ENCODE results near the gene GLIS1. TPM values are rescaled to one million over a fixed set of nuclear protein-coding genes. Genes with fewer than 3 reads are reported as not detected.

Gene GLIS1
- total and polyA plus RNA-seq, 9 donors, result 0.12 to 2.9 (median 0.48) TPM; not detected in 1

DNA sequence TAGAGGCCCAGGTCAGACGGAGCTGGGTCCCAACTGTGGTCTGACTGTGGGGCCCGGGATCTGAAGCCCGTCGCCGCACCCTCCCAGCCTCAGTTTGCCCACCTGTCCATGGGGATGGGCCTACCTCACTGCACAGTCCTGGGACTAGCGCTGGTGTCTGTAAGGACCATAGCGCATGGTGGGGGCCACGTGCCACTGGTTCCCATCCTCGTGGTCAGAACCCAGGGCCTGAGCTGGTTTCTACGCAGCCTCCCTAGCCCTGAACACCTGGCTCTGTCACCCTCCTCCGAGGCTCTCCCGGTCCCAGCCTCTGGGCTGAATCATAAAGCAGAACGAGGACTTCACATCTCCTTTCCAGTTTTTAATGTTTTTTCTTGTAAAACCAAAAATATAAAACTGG, 233.1 kb downstream of the GLIS1 start:
- TF ChIP-seq, protein P1, sequence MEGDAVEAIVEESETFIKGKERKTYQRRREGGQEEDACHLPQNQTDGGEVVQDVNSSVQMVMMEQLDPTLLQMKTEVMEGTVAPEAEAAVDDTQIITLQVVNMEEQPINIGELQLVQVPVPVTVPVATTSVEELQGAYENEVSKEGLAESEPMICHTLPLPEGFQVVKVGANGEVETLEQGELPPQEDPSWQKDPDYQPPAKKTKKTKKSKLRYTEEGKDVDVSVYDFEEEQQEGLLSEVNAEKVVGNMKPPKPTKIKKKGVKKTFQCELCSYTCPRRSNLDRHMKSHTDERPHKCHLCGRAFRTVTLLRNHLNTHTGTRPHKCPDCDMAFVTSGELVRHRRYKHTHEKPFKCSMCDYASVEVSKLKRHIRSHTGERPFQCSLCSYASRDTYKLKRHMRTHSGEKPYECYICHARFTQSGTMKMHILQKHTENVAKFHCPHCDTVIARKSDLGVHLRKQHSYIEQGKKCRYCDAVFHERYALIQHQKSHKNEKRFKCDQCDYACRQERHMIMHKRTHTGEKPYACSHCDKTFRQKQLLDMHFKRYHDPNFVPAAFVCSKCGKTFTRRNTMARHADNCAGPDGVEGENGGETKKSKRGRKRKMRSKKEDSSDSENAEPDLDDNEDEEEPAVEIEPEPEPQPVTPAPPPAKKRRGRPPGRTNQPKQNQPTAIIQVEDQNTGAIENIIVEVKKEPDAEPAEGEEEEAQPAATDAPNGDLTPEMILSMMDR (IDR thresholded peaks at IDR 0.05), result no peak
- TF ChIP-seq EP300 (IDR thresholded peaks at IDR 0.05) (no peak), POLR2A (IDR thresholded peaks at IDR 0.05) (no peak)
- H3K27me3 ChIP-seq, result no peaks in the 10 kb centered on the region
- H3K36me3 ChIP-seq, result no peaks in the 10 kb centered on the region
- no peak overlapping the region for H3K27ac ChIP-seq
- intact Hi-C loops (cut with DNase I), result no loop called here
- 71 to 75% (median 72%) methylated on average over 13 of the region's 13 CpGs for WGBS, 3 donors
- no peaks in the 10 kb centered on the region for H3K4me1 ChIP-seq (ENCODE audit: insufficient read depth)
- DNase-seq, result no peak
- no peak overlapping the region for H3K4me3 ChIP-seq
- no peaks in the 10 kb centered on the region for H3K9me3 ChIP-seq

- H3K27me3 ChIP-seq, result no peaks in the 10 kb centered on the region
- H3K36me3 ChIP-seq, result no peaks in the 10 kb centered on the region
- no peak for TF ChIP-seq POLR2A (IDR thresholded peaks at IDR 0.05)
- no peak for TF ChIP-seq EP300 (IDR thresholded peaks at IDR 0.05)
- TF ChIP-seq, protein P1 (IDR thresholded peaks at IDR 0.05), result no peak
- no peaks in the 10 kb centered on the region for H3K9me3 ChIP-seq
- H3K4me3 ChIP-seq, result no peak overlapping the region
- H3K27ac ChIP-seq, result no peak overlapping the region
- H3K4me1 ChIP-seq (ENCODE audit: insufficient read depth), result no peaks in the 10 kb centered on the region
- intact Hi-C loops (cut with DNase I), result no loop called here
- WGBS, 3 donors, result 86 to 90% (median 90%) methylated on average over 9 of the region's 9 CpGs
- no peak for DNase-seq
These were observed 233.6 kb downstream of the GLIS1 start for GRCh38 chr1:53505401-53505800.

GRCh38 chr1:53504901-53505300, 234.1 kb downstream of the GLIS1 start:
- no peaks in the 10 kb centered on the region for H3K9me3 ChIP-seq
- intact Hi-C loops (cut with DNase I), result no loop called here
- H3K4me1 ChIP-seq (ENCODE audit: insufficient read depth), result no peaks in the 10 kb centered on the region
- WGBS, 3 donors, result 80 to 92% (median 92%) methylated on average over 7 to 9 of the region's 9 CpGs
- no peaks in the 10 kb centered on the region for H3K36me3 ChIP-seq
- no peak overlapping the region for H3K4me3 ChIP-seq
- H3K27me3 ChIP-seq, result no peaks in the 10 kb centered on the region
- H3K27ac ChIP-seq, result no peak overlapping the region
- TF ChIP-seq, protein P1 (IDR thresholded peaks at IDR 0.05), result no peak
- TF ChIP-seq POLR2A (IDR thresholded peaks at IDR 0.05) (no peak), EP300 (IDR thresholded peaks at IDR 0.05) (no peak)
- DNase-seq, result no peak

DNA sequence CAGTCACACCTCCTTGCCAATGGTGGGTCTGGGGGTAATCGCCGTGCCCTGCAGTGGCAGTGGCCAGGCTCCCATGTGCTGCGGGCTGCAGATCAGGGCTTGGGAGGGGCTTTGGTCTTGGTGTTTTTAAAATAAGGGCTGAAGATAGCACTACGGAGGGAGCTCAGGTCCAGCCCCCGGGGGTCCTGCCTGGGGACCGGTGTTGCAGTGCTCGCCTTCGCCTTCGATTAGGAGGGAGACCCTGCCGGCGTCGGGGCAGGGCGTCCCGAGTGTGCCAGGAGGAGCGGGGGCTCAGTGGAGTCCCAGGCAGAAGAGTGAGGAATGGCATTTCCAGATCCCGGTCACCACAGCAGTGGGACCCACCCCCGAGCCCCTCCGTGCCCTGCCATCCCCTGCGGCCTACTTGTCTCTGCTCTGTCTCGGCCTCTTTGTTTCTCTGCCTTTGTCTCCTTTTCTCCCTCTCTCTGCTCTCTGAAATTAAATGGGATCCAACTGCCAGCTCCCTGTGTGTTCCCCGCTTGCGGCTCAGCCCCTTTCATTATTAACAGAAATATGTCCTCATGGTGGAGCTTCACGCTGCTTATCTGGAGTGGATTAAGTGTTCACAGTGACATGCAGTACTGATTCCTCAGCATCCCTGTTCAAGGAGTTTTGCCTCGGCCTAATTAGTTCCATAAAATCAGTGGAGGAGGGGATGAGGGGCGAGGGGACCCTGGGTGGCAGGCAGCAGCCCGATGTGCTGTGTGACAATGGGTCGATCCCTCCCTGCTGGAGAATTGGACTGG, 235.3 kb downstream of the GLIS1 start:
- Histone ChIP-seq H3K4me3 (no peak overlapping the region), H3K4me1 (ENCODE audit: insufficient read depth) (no peaks in the 10 kb centered on the region), H3K27ac (no peak overlapping the region), H3K9me3 (no peaks in the 10 kb centered on the region), H3K36me3 (no peaks in the 10 kb centered on the region), H3K27me3 (no peaks in the 10 kb centered on the region)
- no peak for DNase-seq
- intact Hi-C loops (cut with DNase I), result no loop called here
- 68 to 78% (median 73%) methylated on average over 27 of the region's 27 CpGs for WGBS, 3 donors
- TF ChIP-seq, protein P1 (IDR thresholded peaks at IDR 0.05), result no peak
- TF ChIP-seq EP300 (IDR thresholded peaks at IDR 0.05), result no peak
- TF ChIP-seq POLR2A (IDR thresholded peaks at IDR 0.05), result no peak

Data from ovary (tissue), 9 donors.